HCT116 (cell line): ENCODE results near the gene NFIC. TPM values are rescaled to one million over a fixed set of nuclear protein-coding genes. Genes with fewer than 3 reads are reported as not detected.
A peak's percentile ranks its signal among the peaks of the same experiment; 100 is the strongest.

Experiments used
- ATAC-seq: fragments of 200-7000 bp; cut with Tn5 transposase; 2 replicates; pipeline ENCODE4 v1.9.1; 2020; ENCODE audit warnings: mild to moderate bottlenecking, moderate library complexity
- BruUV-seq: library from RNA; stranded (reverse); fragments of 400-500 nt; replicated peaks from 2 replicates; lab custom pipeline; 2021; lab: Mats Ljungman, UMichigan
- CTCF ChIA-PET: fragments of 300-600 bp; sonication (Branson Sonifier 250); formaldehyde crosslinking; loops from one replicate; lab custom pipeline; 2021; ENCODE audit warnings: antibody characterized with exemption; lab: Charles Lee
- POLR2A ChIA-PET: fragments of 300-600, 350-600 bp; sonication (Branson Sonifier 250); formaldehyde crosslinking; loops from one replicate; lab custom pipeline; 2021; ENCODE audit warnings: antibody characterized with exemption; lab: Charles Lee
- RAD21 ChIA-PET, 2 experiments: fragments of 300-600 bp; sonication (Branson Sonifier 250); formaldehyde crosslinking; loops; one replicate each; lab custom pipeline; 2023; ENCODE audit warnings: low total read pairs in 2 of 2; ENCODE audit not compliant: uncharacterized antibody in 2 of 2, unreplicated experiment in 2 of 2, low non-redundant PET in 1 of 2; lab: Charles Lee
- DNase-seq: peaks from one replicate; pipeline ENCODE4 v3.0.0-alpha.2; 2010; ENCODE audit warnings: low read depth, low spot score
- H2AFZ ChIP-seq: fragments of 200-600 bp; shearing (Covaris generic), sonication (generic); 2 replicates; pipeline ENCODE4 v1.6.1; 2017; ENCODE audit warnings: low read depth, mixed run types, mixed read lengths, antibody characterized with exemption, low read length; ENCODE audit not compliant: poor library complexity, severe bottlenecking
- H3K27ac ChIP-seq: 2 replicates; pipeline ENCODE4 v1.5.1; 2012; ENCODE audit warnings: low read depth, low read length
- H3K27me3 ChIP-seq: fragments of 200-600 bp; sonication (generic); 2 replicates; pipeline ENCODE4 v1.6.1; 2016; ENCODE audit warnings: mixed run types, low read length, mixed read lengths; ENCODE audit not compliant: insufficient read depth
- H3K36me3 ChIP-seq, 2 experiments: fragments of 200-500 bp in 1 of 2; fragments of 200-600 bp in 1 of 2; sonication (Bioruptor generic) in 1 of 2; sonication (generic) in 1 of 2; 2 replicates each; pipeline versions ENCODE4 v1.5.1 to v1.6.1; 2014 to 2016; ENCODE audit warnings: low read length in 2 of 2, inconsistent platforms in 1 of 2, mixed read lengths in 1 of 2, mixed run types in 1 of 2; ENCODE audit not compliant: insufficient read depth in 2 of 2, control insufficient read depth in 1 of 2
- H3K4me1 ChIP-seq, 2 experiments: fragments of 200-600 bp in 1 of 2; sonication (generic) in 1 of 2; 2 replicates each; pipeline versions ENCODE4 v1.5.1 to v1.6.1; 2012 to 2017; ENCODE audit warnings: low read length in 2 of 2, inconsistent platforms in 1 of 2, mild to moderate bottlenecking in 1 of 2, mixed read lengths in 1 of 2, mixed run types in 1 of 2, moderate library complexity in 1 of 2; ENCODE audit not compliant: insufficient read depth in 2 of 2, control insufficient read depth in 1 of 2
- H3K4me2 ChIP-seq: fragments of 200-600 bp; sonication (generic); 2 replicates; pipeline ENCODE4 v1.6.1; 2017; ENCODE audit warnings: mixed run types, low read length, mixed read lengths
- H3K4me3 ChIP-seq, 2 experiments: fragments of 200-600 bp in 1 of 2; sonication (generic) in 1 of 2; replicated peaks in 1 of 2; 2 replicates each; pipeline ENCODE4 v1.5.1; 2011 to 2016; ENCODE audit warnings: low read length in 2 of 2, control low read depth in 1 of 2, low read depth in 1 of 2, mild to moderate bottlenecking in 1 of 2, mixed read lengths in 1 of 2, mixed run types in 1 of 2
- H3K79me2 ChIP-seq: fragments of 200-600 bp; sonication (generic); 2 replicates; pipeline ENCODE4 v1.6.1; 2017; ENCODE audit warnings: mild to moderate bottlenecking, mixed run types, low read length, moderate library complexity, mixed read lengths; ENCODE audit not compliant: insufficient read depth
- H3K9ac ChIP-seq: fragments of 200-600 bp; sonication (generic); 2 replicates; pipeline ENCODE4 v1.6.1; 2016; ENCODE audit warnings: low read length, mixed read lengths
- H3K9me2 ChIP-seq: fragments of 200-600 bp; sonication (generic), shearing (Covaris generic); 2 replicates; pipeline ENCODE4 v1.6.1; 2017; ENCODE audit warnings: mixed run types, mild to moderate bottlenecking, moderate library complexity; ENCODE audit not compliant: insufficient read depth
- H3K9me3 ChIP-seq, 2 experiments: fragments of 200-500 bp in 1 of 2; fragments of 200-600 bp in 1 of 2; sonication (Bioruptor generic) in 1 of 2; sonication (generic) in 1 of 2; 2 replicates each; pipeline ENCODE4 v1.6.1; 2014 to 2017; ENCODE audit warnings: low read length in 2 of 2, mixed read lengths in 2 of 2, inconsistent platforms in 1 of 2, low read depth in 1 of 2, mild to moderate bottlenecking in 1 of 2, mixed run types in 1 of 2, moderate library complexity in 1 of 2; ENCODE audit not compliant: control insufficient read depth in 1 of 2, insufficient read depth in 1 of 2
- H4K20me1 ChIP-seq: fragments of 200-600 bp; sonication (generic), shearing (Covaris generic); 2 replicates; pipeline ENCODE4 v1.6.1; 2017; ENCODE audit warnings: mixed run types, mild to moderate bottlenecking, moderate library complexity; ENCODE audit not compliant: insufficient read depth
- CEBPB ChIP-seq: IDR thresholded peaks from 2 replicates; pipeline ENCODE4 v1.6.1; 2012; ENCODE audit warnings: low read depth
- CTCF ChIP-seq, 3 experiments: fragments of 200-600 bp in 1 of 3; sonication (generic) in 1 of 3; IDR thresholded peaks in 2 of 3; conservative IDR thresholded peaks in 1 of 3; 2 replicates each; pipeline ENCODE4 v1.5.1; 2012 to 2017; ENCODE audit warnings: low read depth in 2 of 3, low read length in 2 of 3, antibody characterized with exemption in 1 of 3, borderline replicate concordance in 1 of 3, control low read depth in 1 of 3, mild to moderate bottlenecking in 1 of 3, mixed read lengths in 1 of 3, mixed run types in 1 of 3, moderate library complexity in 1 of 3; ENCODE audit not compliant: insufficient read depth in 1 of 3
- EGR1 ChIP-seq: IDR thresholded peaks from 2 replicates; pipeline ENCODE4 v1.6.1; 2012; ENCODE audit warnings: low read depth
- ELF1 ChIP-seq: IDR thresholded peaks from 2 replicates; pipeline ENCODE4 v1.6.1; 2012; ENCODE audit warnings: low read depth, borderline replicate concordance
- EZH2phosphoT487 ChIP-seq: fragments of 200-600 bp; IDR thresholded peaks from 2 replicates; pipeline ENCODE4 v1.6.1; 2018; ENCODE audit warnings: antibody characterized with exemption, borderline replicate concordance
- JUND ChIP-seq: IDR thresholded peaks from 2 replicates; pipeline ENCODE4 v1.6.1; 2012
- MAX ChIP-seq: IDR thresholded peaks from 2 replicates; pipeline ENCODE4 v1.6.1; 2012
- POLR2A ChIP-seq: IDR thresholded peaks from 2 replicates; pipeline ENCODE4 v1.7.0; 2011; ENCODE audit warnings: borderline replicate concordance; ENCODE audit not compliant: insufficient read depth, insufficient read length; ENCODE audit errors: extremely low read depth
- POLR2AphosphoS5 ChIP-seq: IDR thresholded peaks from 2 replicates; pipeline ENCODE4 v1.6.1; 2011; ENCODE audit warnings: mild to moderate bottlenecking, low read depth, low read length, moderate library complexity
- RAD21 ChIP-seq: IDR thresholded peaks from 2 replicates; pipeline ENCODE4 v1.6.1; 2012; ENCODE audit warnings: low read depth, mild to moderate bottlenecking
- REST ChIP-seq: IDR thresholded peaks from 2 replicates; pipeline ENCODE4 v1.6.1; 2012; ENCODE audit warnings: low read depth
- SIN3A ChIP-seq: IDR thresholded peaks from 2 replicates; pipeline ENCODE4 v1.6.1; 2012; ENCODE audit warnings: low read depth
- SP1 ChIP-seq: IDR thresholded peaks from 2 replicates; pipeline ENCODE4 v1.6.1; 2012; ENCODE audit warnings: low read depth
- SRF ChIP-seq: IDR thresholded peaks from 2 replicates; pipeline ENCODE4 v1.6.1; 2012; ENCODE audit warnings: low read depth
- TCF7L2 ChIP-seq: IDR thresholded peaks from 2 replicates; pipeline ENCODE4 v1.7.0; 2011; ENCODE audit warnings: borderline replicate concordance, inconsistent platforms; ENCODE audit not compliant: insufficient read depth, insufficient read length; ENCODE audit errors: extremely low read depth
- YY1 ChIP-seq: IDR thresholded peaks from 2 replicates; pipeline ENCODE4 v1.6.1; 2011; ENCODE audit warnings: low read length, low read depth, moderate library complexity, mild to moderate bottlenecking; ENCODE audit not compliant: insufficient replicate concordance; ENCODE audit errors: extremely low read depth
- ZBTB33 ChIP-seq: IDR thresholded peaks from 2 replicates; pipeline ENCODE4 v1.6.1; 2011; ENCODE audit warnings: mild to moderate bottlenecking, low read length, moderate library complexity; ENCODE audit not compliant: insufficient replicate concordance; ENCODE audit errors: extremely low read depth
- ZFX ChIP-seq: fragments of 450-650 bp; IDR thresholded peaks from 2 replicates; pipeline ENCODE4 v1.6.1; 2017
- ZNF274 ChIP-seq: fragments of 200-500 bp; sonication (Bioruptor generic); IDR thresholded peaks from 2 replicates; pipeline ENCODE4 v1.6.1; 2014; ENCODE audit warnings: mild to moderate bottlenecking, low read depth, low read length, inconsistent platforms
- intact Hi-C: fragments of 100-400 bp; cut with micrococcal nuclease; formaldehyde crosslinking; loops from 2 replicates; pipeline ENCODE4 v1.10.0; 2022
- total RNA-seq: library from RNA; stranded (reverse); gene quantifications from one replicate; pipeline ENCODE4 v1.2.1, GENCODE V29; 2021; ENCODE audit not compliant: unreplicated experiment

Gene NFIC
- total RNA-seq, 1 experiment from 2014 or later, result 116 TPM

- Histone ChIP-seq H3K27me3 (no peaks in the 10 kb centered on the region), H2AFZ (no peak overlapping the region), H3K4me2 (peak overlapping the region; percentile 98), H4K20me1 (no peaks in the 10 kb centered on the region), H3K36me3 (no peaks in the 10 kb centered on the region; a peak in 1 of 4 replicates), H3K27ac (peak overlapping the region; percentile 88), H3K4me1 (peaks cover 16 to 48% of the 10 kb centered on the region in 2 experiments), H3K4me3 (peak overlapping the region; percentile 84 to 91), H3K9me3 (no peaks in the 10 kb centered on the region), H3K79me2 (peaks cover 89% of the 10 kb centered on the region), H3K9ac (peak overlapping the region; percentile 100), H3K9me2 (no peaks in the 10 kb centered on the region)
- ChIA-PET CTCF (no interaction called here), POLR2A (no interaction called here), RAD21 (no interaction called here)
- intact Hi-C loops, result no loop called here
- TSS peak; percentile 44 for BruUV-seq
- no peak; the same call in 1 of the 2 replicates for ATAC-seq
- TF ChIP-seq YY1, result no peak
- TF ChIP-seq MAX, result no peak
- no peak for TF ChIP-seq CEBPB
- no peak for TF ChIP-seq ZFX
- TF ChIP-seq JUND, result no peak
- no peak for TF ChIP-seq TCF7L2
- no peak for TF ChIP-seq EGR1
- no peak for TF ChIP-seq SRF
- TF ChIP-seq ZBTB33, result no peak
- TF ChIP-seq SP1, result no peak
- no peak for TF ChIP-seq CTCF (IDR thresholded peaks at IDR 0.05 in 2 of 3, conservative IDR thresholded peaks at IDR 0.05 in 1 of 3; ENCODE audit: borderline replicate concordance in 1 of 3, insufficient read depth in 1 of 3, low read depth in 2 of 3, low read length in 2 of 3)
- TF ChIP-seq POLR2AphosphoS5, result no peak
- TF ChIP-seq EZH2phosphoT487, result no peak
- TF ChIP-seq ZNF274, result no peak
- TF ChIP-seq REST, result no peak
- TF ChIP-seq POLR2A, result no peak
- TF ChIP-seq ELF1, result no peak
- no peak for TF ChIP-seq RAD21
- TF ChIP-seq SIN3A, result no peak
- DNase-seq, result no peak
Measured at GRCh38 chr19:3367628-3368440, 1.5 kb downstream of the NFIC start.
